ENCODE results near the gene TRIM34. TPM values are rescaled to one million over a fixed set of nuclear protein-coding genes. Genes with fewer than 3 reads are reported as not detected.

Gene TRIM34
- total RNA-seq, 1 donor from 2014 or later, result 25.9 TPM

GRCh38 chr11:5591613-5592012, 33.2 kb upstream of the TRIM34 start:
- intact Hi-C loops (cut with micrococcal nuclease), result no loop called here
- Mint-ChIP-seq H3K36me3 (ENCODE audit: low read depth) (no peaks in the 10 kb centered on the region), H3K27me3 (peaks cover 2% of the 10 kb centered on the region), H3K9me3 (no peaks in the 10 kb centered on the region), H3K4me1 (peaks cover 6% of the 10 kb centered on the region), H3K27ac (no peak overlapping the region), H3K4me3 (no peak overlapping the region)
- ChIA-PET POLR2A (no interaction called here), CTCF (no interaction called here)
- TF ChIP-seq CTCF (IDR thresholded peaks at IDR 0.05), result no peak
- DNase-seq, result no peak
- peak; percentile 5 for ATAC-seq (ENCODE audit: low read depth)

- POLR2A ChIA-PET, result no interaction called here
- peaks cover 12% of the 10 kb centered on the region for H3K4me1 Mint-ChIP-seq
- no peak for DNase-seq
- no peak for ATAC-seq (ENCODE audit: low read depth)
- no peaks in the 10 kb centered on the region for H3K9me3 Mint-ChIP-seq
- no peak overlapping the region for H3K27ac Mint-ChIP-seq
- CTCF ChIA-PET, result no interaction called here
- H3K4me3 Mint-ChIP-seq, result no peak overlapping the region
- H3K27me3 Mint-ChIP-seq, result peaks cover 3% of the 10 kb centered on the region
- no peaks in the 10 kb centered on the region for H3K36me3 Mint-ChIP-seq (ENCODE audit: low read depth)
- intact Hi-C loops (cut with micrococcal nuclease), result no loop called here
- no peak for TF ChIP-seq CTCF (IDR thresholded peaks at IDR 0.05)
Observed at GRCh38 chr11:5592615-5593014, 32.2 kb upstream of the TRIM34 start.

DNA sequence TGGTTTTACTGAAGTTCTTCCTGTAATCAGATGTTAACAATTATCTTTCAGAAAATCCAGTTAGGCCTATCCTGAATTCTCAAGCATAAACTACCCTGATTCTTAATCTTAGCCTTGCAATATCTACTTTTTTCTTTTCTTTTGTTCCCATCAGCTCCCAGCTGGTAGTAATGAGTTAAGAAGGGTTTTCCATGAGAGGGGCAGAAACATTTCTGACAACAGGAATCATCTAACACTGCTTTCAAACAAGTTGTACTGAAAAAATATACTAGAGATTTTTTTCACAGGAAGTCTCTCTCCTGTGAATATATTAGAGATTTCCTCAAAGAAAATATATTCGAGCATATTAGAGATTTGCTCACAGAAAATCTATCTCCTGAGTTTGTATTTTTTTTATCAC, 31.7 kb upstream of the TRIM34 start:
- H3K27ac Mint-ChIP-seq, result no peak overlapping the region
- ChIA-PET POLR2A (no interaction called here), CTCF (no interaction called here)
- no peak for DNase-seq
- no peak for TF ChIP-seq CTCF (IDR thresholded peaks at IDR 0.05)
- H3K9me3 Mint-ChIP-seq, result no peaks in the 10 kb centered on the region
- peaks cover 12% of the 10 kb centered on the region for H3K4me1 Mint-ChIP-seq
- ATAC-seq (ENCODE audit: low read depth), result no peak
- no peaks in the 10 kb centered on the region for H3K36me3 Mint-ChIP-seq (ENCODE audit: low read depth)
- H3K4me3 Mint-ChIP-seq, result no peak overlapping the region
- peaks cover 3% of the 10 kb centered on the region for H3K27me3 Mint-ChIP-seq
- intact Hi-C loops (cut with micrococcal nuclease), result no loop called here

DNA sequence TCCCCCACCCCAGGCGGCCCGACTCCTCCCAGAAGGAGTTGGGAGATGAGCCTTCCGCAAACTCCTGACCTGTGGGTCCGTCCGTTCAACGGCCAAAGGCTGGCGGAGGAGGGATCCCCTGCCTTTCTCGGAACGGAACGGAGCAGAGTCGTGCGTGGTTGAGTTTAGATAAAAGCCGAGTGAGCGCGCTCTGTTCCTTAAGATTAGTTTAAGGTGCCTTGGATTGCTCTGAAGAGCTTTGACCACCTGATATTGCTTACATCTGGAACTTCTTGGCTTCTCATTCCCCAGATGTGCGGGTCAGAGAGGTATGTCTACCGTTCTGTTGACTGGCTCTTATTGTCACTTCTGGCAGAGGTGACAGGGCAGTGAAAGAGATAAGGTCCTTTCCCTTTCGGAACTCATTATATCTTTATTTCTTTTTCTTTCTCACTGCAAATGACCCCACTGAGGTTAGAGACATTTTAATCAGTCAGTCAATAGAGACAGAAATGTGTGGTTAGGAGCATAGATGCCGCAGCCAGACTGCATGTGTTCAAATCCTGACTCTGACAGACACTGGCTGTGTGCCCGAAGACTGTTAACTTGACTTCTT, 28.1 kb upstream of the TRIM34 start, which contains the start of gene TRIM6:
TRIM6 (plus strand) TSS at position 31 of the 595 bp plus-strand sequence; CDS start at position 292, 261 bp downstream.
- no peaks in the 10 kb centered on the region for H3K9me3 Mint-ChIP-seq
- no peak for DNase-seq
- ATAC-seq (ENCODE audit: low read depth), result peak; percentile 22

GRCh38 chr11:5597953-5598352, 26.8 kb upstream of the TRIM34 start:
- DNase-seq, result no peak
- no peak for TF ChIP-seq CTCF (IDR thresholded peaks at IDR 0.05)
- intact Hi-C loops (cut with micrococcal nuclease), result no loop called here

More for the DNA sequence above, 28.1 kb upstream of the TRIM34 start, which contains the start of gene TRIM6:
- ChIA-PET POLR2A (no interaction called here), CTCF (interaction anchor here (1.0 kb wide), 1 partner anchor 88 kb away, joined by 3 read pairs; the partner anchor contains the start of gene TRIM5)
- no peak for TF ChIP-seq CTCF (IDR thresholded peaks at IDR 0.05)
- peak within 1 kb of the TSS; percentile 41 for H3K27ac Mint-ChIP-seq
- peaks cover 3% of the 10 kb centered on the region for H3K27me3 Mint-ChIP-seq
- intact Hi-C loops (cut with micrococcal nuclease), result no loop called here
- H3K4me3 Mint-ChIP-seq, result peak within 1 kb of the TSS; percentile 86
- no peaks in the 10 kb centered on the region for H3K36me3 Mint-ChIP-seq (ENCODE audit: low read depth)
- peaks cover 17% of the 10 kb centered on the region for H3K4me1 Mint-ChIP-seq

More at GRCh38 chr11:5597953-5598352, 26.8 kb upstream of the TRIM34 start:
- Mint-ChIP-seq H3K4me3 (no peak overlapping the region), H3K4me1 (peaks cover 17% of the 10 kb centered on the region), H3K9me3 (no peaks in the 10 kb centered on the region), H3K36me3 (ENCODE audit: low read depth) (no peaks in the 10 kb centered on the region), H3K27ac (no peak overlapping the region), H3K27me3 (peaks cover 3% of the 10 kb centered on the region)
- CTCF ChIA-PET, result interaction anchor here (1.0 to 3.2 kb wide), 3 partner anchors 86 to 212 kb away, joined by 3 to 15 read pairs (median 7); partner anchors contain the start of gene TRIM5
- ATAC-seq (ENCODE audit: low read depth), result no peak
- POLR2A ChIA-PET, result no interaction called here

Data from activated B cell treated with CpG ODN at 0.5 μM for 24 hours (primary cell).